ENCODE measurements around the gene IRX3. TPM values are rescaled to one million over a fixed set of nuclear protein-coding genes. Genes with fewer than 3 reads are reported as not detected.

The IRX3 gene
- total RNA-seq, 1 donor from 2014 or later: 0.96 TPM

- Mint-ChIP-seq H3K27ac (peak overlapping the region; percentile 40), H3K9me3 (no peaks in the 10 kb centered on the region), H3K36me3 (ENCODE audit: low read depth) (peaks cover 7% of the 10 kb centered on the region), H3K4me3 (ENCODE audit: low read depth) (no peak overlapping the region), H3K4me1 (ENCODE audit: low read depth) (peaks cover 18% of the 10 kb centered on the region), H3K27me3 (ENCODE audit: low read depth) (peaks cover 63% of the 10 kb centered on the region)
- intact Hi-C loops (cut with micrococcal nuclease): loop anchor here (5.0 to 10.0 kb wide), 3 partner anchors 343 to 1743 kb away; partner anchors contain the start of gene TOX3
- DNase-seq (ENCODE audit: low spot score): no peak
These were observed 1.6 kb upstream of the IRX3 start for GRCh38 chr16:54288030-54288834.

GRCh38 chr16:54287131-54288029 is 793 bp upstream of the IRX3 start:
- H3K4me1 Mint-ChIP-seq (ENCODE audit: low read depth): peaks cover 21% of the 10 kb centered on the region
- H3K4me3 Mint-ChIP-seq (ENCODE audit: low read depth): peak overlapping the region; percentile 26
- H3K9me3 Mint-ChIP-seq: no peaks in the 10 kb centered on the region
- H3K36me3 Mint-ChIP-seq (ENCODE audit: low read depth): peaks cover 7% of the 10 kb centered on the region
- H3K27me3 Mint-ChIP-seq (ENCODE audit: low read depth): peaks cover 66% of the 10 kb centered on the region
- DNase-seq (ENCODE audit: low spot score): no peak
- H3K27ac Mint-ChIP-seq: no peak overlapping the region
- intact Hi-C loops (cut with micrococcal nuclease): loop anchor here (5.0 to 10.0 kb wide), 3 partner anchors 343 to 1743 kb away; partner anchors contain the start of gene TOX3

GRCh38 chr16:54286090-54286365 is 559 bp downstream of the IRX3 start:
- DNase-seq (ENCODE audit: low spot score): no peak
- peaks cover 69% of the 10 kb centered on the region for H3K27me3 Mint-ChIP-seq (ENCODE audit: low read depth)
- H3K4me3 Mint-ChIP-seq (ENCODE audit: low read depth): peak overlapping the region; percentile 75
- no peaks in the 10 kb centered on the region for H3K9me3 Mint-ChIP-seq
- intact Hi-C loops (cut with micrococcal nuclease): loop anchor here (1.0 to 10.0 kb wide), 4 partner anchors 341 to 1741 kb away; partner anchors contain the start of gene TOX3
- no peak overlapping the region for H3K27ac Mint-ChIP-seq
- peaks cover 7% of the 10 kb centered on the region for H3K36me3 Mint-ChIP-seq (ENCODE audit: low read depth)
- peaks cover 25% of the 10 kb centered on the region for H3K4me1 Mint-ChIP-seq (ENCODE audit: low read depth)

GRCh38 chr16:54285414-54286089 is 1.0 kb downstream of the IRX3 start:
- Mint-ChIP-seq H3K4me1 (ENCODE audit: low read depth) (peaks cover 26% of the 10 kb centered on the region), H3K36me3 (ENCODE audit: low read depth) (peaks cover 4% of the 10 kb centered on the region), H3K4me3 (ENCODE audit: low read depth) (peak overlapping the region; percentile 70), H3K27ac (peak overlapping the region; percentile 59), H3K9me3 (no peaks in the 10 kb centered on the region), H3K27me3 (ENCODE audit: low read depth) (peaks cover 69% of the 10 kb centered on the region)
- no peak for DNase-seq (ENCODE audit: low spot score)
- intact Hi-C loops (cut with micrococcal nuclease): loop anchor here (1.0 to 10.0 kb wide), 4 partner anchors 341 to 1741 kb away; partner anchors contain the start of gene TOX3

GRCh38 chr16:54284931-54285413 is 1.6 kb downstream of the IRX3 start:
- H3K27ac Mint-ChIP-seq: peak overlapping the region; percentile 59
- peaks cover 71% of the 10 kb centered on the region for H3K27me3 Mint-ChIP-seq (ENCODE audit: low read depth)
- peaks cover 26% of the 10 kb centered on the region for H3K4me1 Mint-ChIP-seq (ENCODE audit: low read depth)
- H3K9me3 Mint-ChIP-seq: no peaks in the 10 kb centered on the region
- intact Hi-C loops (cut with micrococcal nuclease): loop anchor here (5.0 to 10.0 kb wide), 6 partner anchors 340 to 1740 kb away; partner anchors contain the start of gene TOX3
- peak overlapping the region; percentile 70 for H3K4me3 Mint-ChIP-seq (ENCODE audit: low read depth)
- H3K36me3 Mint-ChIP-seq (ENCODE audit: low read depth): peaks cover 3% of the 10 kb centered on the region
- DNase-seq (ENCODE audit: low spot score): no peak

- H3K27ac Mint-ChIP-seq: no peak overlapping the region
- peaks cover 71% of the 10 kb centered on the region for H3K27me3 Mint-ChIP-seq (ENCODE audit: low read depth)
- H3K36me3 Mint-ChIP-seq (ENCODE audit: low read depth): peaks cover 3% of the 10 kb centered on the region
- no peak overlapping the region for H3K4me3 Mint-ChIP-seq (ENCODE audit: low read depth)
- peaks cover 25% of the 10 kb centered on the region for H3K4me1 Mint-ChIP-seq (ENCODE audit: low read depth)
- intact Hi-C loops (cut with micrococcal nuclease): loop anchor here (5.0 to 10.0 kb wide), 5 partner anchors 340 to 1740 kb away; partner anchors contain the start of gene TOX3
- H3K9me3 Mint-ChIP-seq: no peaks in the 10 kb centered on the region
- DNase-seq (ENCODE audit: low spot score): no peak
These were observed 2.2 kb downstream of the IRX3 start for GRCh38 chr16:54284319-54284930.

GRCh38 chr16:54283725-54284318 is 2.8 kb downstream of the IRX3 start:
- H3K27me3 Mint-ChIP-seq (ENCODE audit: low read depth): peaks cover 68% of the 10 kb centered on the region
- no peaks in the 10 kb centered on the region for H3K9me3 Mint-ChIP-seq
- peaks cover 3% of the 10 kb centered on the region for H3K36me3 Mint-ChIP-seq (ENCODE audit: low read depth)
- peak overlapping the region; percentile 52 for H3K27ac Mint-ChIP-seq
- peaks cover 25% of the 10 kb centered on the region for H3K4me1 Mint-ChIP-seq (ENCODE audit: low read depth)
- H3K4me3 Mint-ChIP-seq (ENCODE audit: low read depth): no peak overlapping the region
- no peak for DNase-seq (ENCODE audit: low spot score)
- intact Hi-C loops (cut with micrococcal nuclease): loop anchor here (5.0 to 10.0 kb wide), 5 partner anchors 339 to 1739 kb away; partner anchors contain the start of gene TOX3

GRCh38 chr16:54282928-54283724 is 3.5 kb downstream of the IRX3 start:
- Mint-ChIP-seq H3K4me1 (ENCODE audit: low read depth) (peaks cover 22% of the 10 kb centered on the region), H3K9me3 (no peaks in the 10 kb centered on the region), H3K36me3 (ENCODE audit: low read depth) (no peaks in the 10 kb centered on the region), H3K27ac (peak overlapping the region; percentile 52), H3K4me3 (ENCODE audit: low read depth) (peak overlapping the region; percentile 15), H3K27me3 (ENCODE audit: low read depth) (peaks cover 65% of the 10 kb centered on the region)
- DNase-seq (ENCODE audit: low spot score): no peak
- intact Hi-C loops (cut with micrococcal nuclease): loop anchor here (5.0 to 10.0 kb wide), 5 partner anchors 338 to 1738 kb away; partner anchors contain the start of gene TOX3

GRCh38 chr16:54282202-54282927 is 4.2 kb downstream of the IRX3 start:
- intact Hi-C loops (cut with micrococcal nuclease): loop anchor here (5.0 to 10.0 kb wide), 5 partner anchors 338 to 1738 kb away; partner anchors contain the start of gene TOX3
- no peak overlapping the region for H3K4me3 Mint-ChIP-seq (ENCODE audit: low read depth)
- H3K27ac Mint-ChIP-seq: no peak overlapping the region

GRCh38 chr16:54281535-54282201 is 4.9 kb downstream of the IRX3 start:
- peaks cover 58% of the 10 kb centered on the region for H3K27me3 Mint-ChIP-seq (ENCODE audit: low read depth)
- H3K4me3 Mint-ChIP-seq (ENCODE audit: low read depth): no peak overlapping the region
- H3K4me1 Mint-ChIP-seq (ENCODE audit: low read depth): peaks cover 22% of the 10 kb centered on the region
- intact Hi-C loops (cut with micrococcal nuclease): loop anchor here (5.0 to 10.0 kb wide), 5 partner anchors 337 to 1737 kb away; partner anchors contain the start of gene TOX3
- no peak for DNase-seq (ENCODE audit: low spot score)
- H3K36me3 Mint-ChIP-seq (ENCODE audit: low read depth): no peaks in the 10 kb centered on the region
- H3K27ac Mint-ChIP-seq: no peak overlapping the region
- H3K9me3 Mint-ChIP-seq: no peaks in the 10 kb centered on the region

More at GRCh38 chr16:54282202-54282927, 4.2 kb downstream of the IRX3 start:
- H3K36me3 Mint-ChIP-seq (ENCODE audit: low read depth): no peaks in the 10 kb centered on the region
- no peak for DNase-seq (ENCODE audit: low spot score)
- no peaks in the 10 kb centered on the region for H3K9me3 Mint-ChIP-seq
- H3K4me1 Mint-ChIP-seq (ENCODE audit: low read depth): peaks cover 22% of the 10 kb centered on the region
- H3K27me3 Mint-ChIP-seq (ENCODE audit: low read depth): peaks cover 59% of the 10 kb centered on the region
